Panc1 (cell line): ENCODE data around the gene NDE1.

Experiments used
- CTCF ChIP-seq: fragments of 450-650 bp; IDR thresholded peaks from 2 replicates; pipeline ENCODE4 v1.5.1; 2017; ENCODE audit warnings: mild to moderate bottlenecking
- POLR2AphosphoS5 ChIP-seq: IDR thresholded peaks from 2 replicates; pipeline ENCODE4 v1.6.1; 2012; ENCODE audit warnings: mild to moderate bottlenecking, low read depth, low read length, moderate library complexity

- TF ChIP-seq CTCF = no peak
- TF ChIP-seq POLR2AphosphoS5 = no peak
These were observed 116.9 kb downstream of the NDE1 start for GRCh38 chr16:15766918-15767317.
